HepG2 (cell line): ENCODE data around the gene SRSF3. TPM values are rescaled to one million over a fixed set of nuclear protein-coding genes. Genes with fewer than 3 reads are reported as not detected.

Experiments used
- ELF3 ChIP-seq: IDR thresholded peaks from 2 replicates; pipeline ENCODE4 v1.6.1; 2016; ENCODE audit warnings: missing genetic modification reagents, missing compliant biosample characterization
- GTF3A ChIP-seq: sonication (generic); formaldehyde crosslinking; conservative IDR thresholded peaks from 2 replicates; pipeline ENCODE4 v1.4.0; 2020; ENCODE audit warnings: mild to moderate bottlenecking, missing genetic modification reagents
- KDM5A ChIP-seq: fragments of 200-600 bp; sonication (generic); IDR thresholded peaks from 2 replicates; pipeline ENCODE4 v1.7.0; 2018; ENCODE audit warnings: antibody characterized with exemption, mild to moderate bottlenecking, low read length, borderline replicate concordance
- MBD4 ChIP-seq: IDR thresholded peaks from 2 replicates; pipeline ENCODE4 v1.6.1; 2012; ENCODE audit warnings: low read length, inconsistent platforms, borderline replicate concordance
- MTA1 ChIP-seq: sonication (generic); formaldehyde crosslinking; IDR thresholded peaks from 2 replicates; pipeline ENCODE4 v1.4.0; 2020; ENCODE audit warnings: missing genetic modification reagents, mild to moderate bottlenecking, borderline replicate concordance
- PITX1 ChIP-seq: sonication (generic); formaldehyde crosslinking; IDR thresholded peaks from 2 replicates; pipeline ENCODE4 v1.5.1; 2020; ENCODE audit warnings: mild to moderate bottlenecking, missing genetic modification reagents
- RNF2 ChIP-seq: fragments of 450-650 bp; conservative IDR thresholded peaks from 2 replicates; pipeline ENCODE4 v1.6.1; 2016; ENCODE audit warnings: low read depth
- SIX1 ChIP-seq: sonication (generic); formaldehyde crosslinking; IDR thresholded peaks from 2 replicates; pipeline ENCODE4 v1.4.0; 2020; ENCODE audit warnings: missing genetic modification reagents, borderline replicate concordance
- SMAD1 ChIP-seq: sonication (generic); formaldehyde crosslinking; IDR thresholded peaks from 2 replicates; pipeline ENCODE4 v1.4.0; 2020; ENCODE audit warnings: missing genetic modification reagents, low read depth, mild to moderate bottlenecking, borderline replicate concordance
- SMAD3 ChIP-seq: sonication (generic); formaldehyde crosslinking; IDR thresholded peaks from 2 replicates; pipeline ENCODE4 v1.4.0; 2020; ENCODE audit warnings: missing genetic modification reagents
- SNAPC2 ChIP-seq: sonication (generic); formaldehyde crosslinking; IDR thresholded peaks from 2 replicates; pipeline ENCODE4 v1.8.1; 2022; ENCODE audit warnings: mild to moderate bottlenecking, missing genetic modification reagents
- SOX5 ChIP-seq: IDR thresholded peaks from 2 replicates; pipeline ENCODE4 v1.6.1; 2016; ENCODE audit warnings: borderline replicate concordance
- ZNF20 ChIP-seq: sonication (generic); formaldehyde crosslinking; IDR thresholded peaks from 2 replicates; pipeline ENCODE4 v1.4.0; 2020; ENCODE audit warnings: mild to moderate bottlenecking, moderate library complexity, missing genetic modification reagents
- ZNF329 ChIP-seq: sonication (generic); formaldehyde crosslinking; IDR thresholded peaks from 2 replicates; pipeline ENCODE4 v1.9.0; 2021; ENCODE audit warnings: low read depth, mild to moderate bottlenecking, missing genetic modification reagents
- ZNF33A ChIP-seq: sonication (generic); formaldehyde crosslinking; IDR thresholded peaks from 2 replicates; pipeline ENCODE4 v1.5.1; 2020; ENCODE audit warnings: missing genetic modification reagents, mild to moderate bottlenecking, moderate library complexity, borderline replicate concordance
- ZNF577 ChIP-seq: sonication (generic); formaldehyde crosslinking; IDR thresholded peaks from 2 replicates; pipeline ENCODE4 v1.4.0; 2020; ENCODE audit warnings: mild to moderate bottlenecking, low read depth, missing genetic modification reagents, borderline replicate concordance
- ZNF792 ChIP-seq: IDR thresholded peaks from 2 replicates; pipeline ENCODE4 v1.6.1; 2016
- polyA plus RNA-seq, 8 experiments: library from polyadenylated mRNA; depleted of rRNA in 3 of 8; stranded (reverse) in 7 of 8; unstranded in 1 of 8; fragments of >200 nt; fragmentation: Illumina TruSeq in 4 of 8; extraction: Trizol in 4 of 8; gene quantifications; 2 replicates each; pipeline versions ENCODE4 v1.2.1 to v1.2.3, GENCODE V29; 2011 to 2016; ENCODE audit warnings: low read depth in 4 of 8, missing spikeins in 1 of 8, mixed read lengths in 1 of 8; ENCODE audit not compliant: insufficient read depth in 1 of 8
- total RNA-seq, 5 experiments: library from RNA; depleted of rRNA; stranded (reverse); fragments of >200 nt; fragmentation: Illumina TruSeq; extraction: Trizol; gene quantifications; 2 replicates each; pipeline ENCODE4 v1.2.3, GENCODE V29; 2016; ENCODE audit warnings: low read depth in 1 of 5
- TF ChIP-seq, protein P1 (sequence below): sonication (generic); formaldehyde crosslinking; IDR thresholded peaks from 2 replicates; pipeline ENCODE4 v1.5.1; 2020; ENCODE audit warnings: mild to moderate bottlenecking, missing genetic modification reagents, borderline replicate concordance
- TF ChIP-seq, protein P2 (sequence below): IDR thresholded peaks from 2 replicates; pipeline ENCODE4 v1.6.1; 2012; ENCODE audit warnings: low read length, improper control_type of control experiment
- TF ChIP-seq, protein P3 (sequence below): sonication (generic); formaldehyde crosslinking; IDR thresholded peaks from 2 replicates; pipeline ENCODE4 v1.8.1; 2022; ENCODE audit warnings: mild to moderate bottlenecking, missing genetic modification reagents

Gene SRSF3
- total and polyA plus RNA-seq, 2 of the 13 experiments (the other 11 are each of a cell fraction or from before 2014, with no cell fraction given), result 206 to 684 TPM

DNA sequence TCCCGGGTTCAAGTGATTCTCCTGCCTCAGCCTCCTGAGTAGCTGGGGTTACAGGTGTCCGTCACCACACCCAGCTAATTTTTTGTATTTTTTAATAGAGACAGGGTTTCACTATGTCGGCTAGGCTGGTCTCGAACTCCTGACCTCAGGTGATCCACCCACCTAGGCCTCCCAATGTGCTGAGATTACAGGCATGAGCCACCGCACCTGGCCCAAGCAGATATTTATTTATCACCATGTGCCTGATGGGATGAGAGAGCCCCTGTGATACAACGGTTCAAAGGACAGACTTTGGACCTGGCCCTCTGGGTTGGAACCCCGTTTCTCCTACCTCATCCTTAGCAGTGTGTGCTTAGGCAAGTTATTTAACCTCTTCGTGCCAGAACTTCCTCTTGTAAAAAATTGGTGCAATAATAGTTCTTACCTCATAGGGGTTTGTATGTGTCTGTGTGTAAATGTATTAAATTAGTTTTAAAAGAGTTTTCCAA, 27.7 kb upstream of the SRSF3 start (continued):
- peak; percentile 90 for TF ChIP-seq ELF3 (CRISPR knock-in tag)
- no peak for TF ChIP-seq ZNF33A (CRISPR knock-in tag)
- TF ChIP-seq ZNF792 (CRISPR knock-in tag), result peak; percentile 23; the same call in 1 of the 2 replicates
- no peak for TF ChIP-seq SIX1 (CRISPR knock-in tag)
- no peak for TF ChIP-seq ZNF577
- no peak for TF ChIP-seq MBD4
- no peak; the same call in 1 of the 2 replicates for TF ChIP-seq SNAPC2 (CRISPR knock-in tag)
- TF ChIP-seq ZNF329 (CRISPR knock-in tag), result no peak
- TF ChIP-seq GTF3A (CRISPR knock-in tag), result no peak; the same call in 1 of the 2 replicates
- TF ChIP-seq ZNF20 (CRISPR knock-in tag), result no peak
- TF ChIP-seq MTA1 (CRISPR knock-in tag), result 0 out of 2 replicates have a peak, but pooled peaks have one; percentile 35
- peak; percentile 85 for TF ChIP-seq SOX5
- peak; percentile 84 for TF ChIP-seq PITX1 (CRISPR knock-in tag)
- TF ChIP-seq SMAD3 (CRISPR knock-in tag), result 0 out of 2 replicates have a peak, but pooled peaks have one; percentile 18
- no peak for TF ChIP-seq KDM5A
- TF ChIP-seq, protein P1, sequence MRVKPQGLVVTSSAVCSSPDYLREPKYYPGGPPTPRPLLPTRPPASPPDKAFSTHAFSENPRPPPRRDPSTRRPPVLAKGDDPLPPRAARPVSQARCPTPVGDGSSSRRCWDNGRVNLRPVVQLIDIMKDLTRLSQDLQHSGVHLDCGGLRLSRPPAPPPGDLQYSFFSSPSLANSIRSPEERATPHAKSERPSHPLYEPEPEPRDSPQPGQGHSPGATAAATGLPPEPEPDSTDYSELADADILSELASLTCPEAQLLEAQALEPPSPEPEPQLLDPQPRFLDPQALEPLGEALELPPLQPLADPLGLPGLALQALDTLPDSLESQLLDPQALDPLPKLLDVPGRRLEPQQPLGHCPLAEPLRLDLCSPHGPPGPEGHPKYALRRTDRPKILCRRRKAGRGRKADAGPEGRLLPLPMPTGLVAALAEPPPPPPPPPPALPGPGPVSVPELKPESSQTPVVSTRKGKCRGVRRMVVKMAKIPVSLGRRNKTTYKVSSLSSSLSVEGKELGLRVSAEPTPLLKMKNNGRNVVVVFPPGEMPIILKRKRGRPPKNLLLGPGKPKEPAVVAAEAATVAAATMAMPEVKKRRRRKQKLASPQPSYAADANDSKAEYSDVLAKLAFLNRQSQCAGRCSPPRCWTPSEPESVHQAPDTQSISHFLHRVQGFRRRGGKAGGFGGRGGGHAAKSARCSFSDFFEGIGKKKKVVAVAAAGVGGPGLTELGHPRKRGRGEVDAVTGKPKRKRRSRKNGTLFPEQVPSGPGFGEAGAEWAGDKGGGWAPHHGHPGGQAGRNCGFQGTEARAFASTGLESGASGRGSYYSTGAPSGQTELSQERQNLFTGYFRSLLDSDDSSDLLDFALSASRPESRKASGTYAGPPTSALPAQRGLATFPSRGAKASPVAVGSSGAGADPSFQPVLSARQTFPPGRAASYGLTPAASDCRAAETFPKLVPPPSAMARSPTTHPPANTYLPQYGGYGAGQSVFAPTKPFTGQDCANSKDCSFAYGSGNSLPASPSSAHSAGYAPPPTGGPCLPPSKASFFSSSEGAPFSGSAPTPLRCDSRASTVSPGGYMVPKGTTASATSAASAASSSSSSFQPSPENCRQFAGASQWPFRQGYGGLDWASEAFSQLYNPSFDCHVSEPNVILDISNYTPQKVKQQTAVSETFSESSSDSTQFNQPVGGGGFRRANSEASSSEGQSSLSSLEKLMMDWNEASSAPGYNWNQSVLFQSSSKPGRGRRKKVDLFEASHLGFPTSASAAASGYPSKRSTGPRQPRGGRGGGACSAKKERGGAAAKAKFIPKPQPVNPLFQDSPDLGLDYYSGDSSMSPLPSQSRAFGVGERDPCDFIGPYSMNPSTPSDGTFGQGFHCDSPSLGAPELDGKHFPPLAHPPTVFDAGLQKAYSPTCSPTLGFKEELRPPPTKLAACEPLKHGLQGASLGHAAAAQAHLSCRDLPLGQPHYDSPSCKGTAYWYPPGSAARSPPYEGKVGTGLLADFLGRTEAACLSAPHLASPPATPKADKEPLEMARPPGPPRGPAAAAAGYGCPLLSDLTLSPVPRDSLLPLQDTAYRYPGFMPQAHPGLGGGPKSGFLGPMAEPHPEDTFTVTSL (CRISPR knock-in tag), result peak; percentile 81; the same call in 1 of the 2 replicates
- TF ChIP-seq RNF2, result 0 out of 2 replicates have a peak, but pooled peaks have one; percentile 55
- TF ChIP-seq, protein P2, sequence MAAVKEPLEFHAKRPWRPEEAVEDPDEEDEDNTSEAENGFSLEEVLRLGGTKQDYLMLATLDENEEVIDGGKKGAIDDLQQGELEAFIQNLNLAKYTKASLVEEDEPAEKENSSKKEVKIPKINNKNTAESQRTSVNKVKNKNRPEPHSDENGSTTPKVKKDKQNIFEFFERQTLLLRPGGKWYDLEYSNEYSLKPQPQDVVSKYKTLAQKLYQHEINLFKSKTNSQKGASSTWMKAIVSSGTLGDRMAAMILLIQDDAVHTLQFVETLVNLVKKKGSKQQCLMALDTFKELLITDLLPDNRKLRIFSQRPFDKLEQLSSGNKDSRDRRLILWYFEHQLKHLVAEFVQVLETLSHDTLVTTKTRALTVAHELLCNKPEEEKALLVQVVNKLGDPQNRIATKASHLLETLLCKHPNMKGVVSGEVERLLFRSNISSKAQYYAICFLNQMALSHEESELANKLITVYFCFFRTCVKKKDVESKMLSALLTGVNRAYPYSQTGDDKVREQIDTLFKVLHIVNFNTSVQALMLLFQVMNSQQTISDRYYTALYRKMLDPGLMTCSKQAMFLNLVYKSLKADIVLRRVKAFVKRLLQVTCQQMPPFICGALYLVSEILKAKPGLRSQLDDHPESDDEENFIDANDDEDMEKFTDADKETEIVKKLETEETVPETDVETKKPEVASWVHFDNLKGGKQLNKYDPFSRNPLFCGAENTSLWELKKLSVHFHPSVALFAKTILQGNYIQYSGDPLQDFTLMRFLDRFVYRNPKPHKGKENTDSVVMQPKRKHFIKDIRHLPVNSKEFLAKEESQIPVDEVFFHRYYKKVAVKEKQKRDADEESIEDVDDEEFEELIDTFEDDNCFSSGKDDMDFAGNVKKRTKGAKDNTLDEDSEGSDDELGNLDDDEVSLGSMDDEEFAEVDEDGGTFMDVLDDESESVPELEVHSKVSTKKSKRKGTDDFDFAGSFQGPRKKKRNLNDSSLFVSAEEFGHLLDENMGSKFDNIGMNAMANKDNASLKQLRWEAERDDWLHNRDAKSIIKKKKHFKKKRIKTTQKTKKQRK, result no peak
- TF ChIP-seq SMAD1 (CRISPR knock-in tag), result no peak
- TF ChIP-seq, protein P3, sequence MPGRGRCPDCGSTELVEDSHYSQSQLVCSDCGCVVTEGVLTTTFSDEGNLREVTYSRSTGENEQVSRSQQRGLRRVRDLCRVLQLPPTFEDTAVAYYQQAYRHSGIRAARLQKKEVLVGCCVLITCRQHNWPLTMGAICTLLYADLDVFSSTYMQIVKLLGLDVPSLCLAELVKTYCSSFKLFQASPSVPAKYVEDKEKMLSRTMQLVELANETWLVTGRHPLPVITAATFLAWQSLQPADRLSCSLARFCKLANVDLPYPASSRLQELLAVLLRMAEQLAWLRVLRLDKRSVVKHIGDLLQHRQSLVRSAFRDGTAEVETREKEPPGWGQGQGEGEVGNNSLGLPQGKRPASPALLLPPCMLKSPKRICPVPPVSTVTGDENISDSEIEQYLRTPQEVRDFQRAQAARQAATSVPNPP, result no peak
